GM21576 (cell line): ENCODE data around the gene ZNF865.
A peak's percentile ranks its signal among the peaks of the same experiment; 100 is the strongest.

ENCODE experiments used
- ATAC-seq: cut with Tn5 transposase; IDR thresholded peaks from one replicate; pipeline ENCODE4 v1.9.1; 2021; ENCODE audit warnings: mild to moderate bottlenecking, moderate library complexity; ENCODE audit not compliant: unreplicated experiment

ZNF865 gene

GRCh38 chr19:55622242-55622969 is 17.0 kb downstream of the ZNF865 start:
- no peak for ATAC-seq

DNA sequence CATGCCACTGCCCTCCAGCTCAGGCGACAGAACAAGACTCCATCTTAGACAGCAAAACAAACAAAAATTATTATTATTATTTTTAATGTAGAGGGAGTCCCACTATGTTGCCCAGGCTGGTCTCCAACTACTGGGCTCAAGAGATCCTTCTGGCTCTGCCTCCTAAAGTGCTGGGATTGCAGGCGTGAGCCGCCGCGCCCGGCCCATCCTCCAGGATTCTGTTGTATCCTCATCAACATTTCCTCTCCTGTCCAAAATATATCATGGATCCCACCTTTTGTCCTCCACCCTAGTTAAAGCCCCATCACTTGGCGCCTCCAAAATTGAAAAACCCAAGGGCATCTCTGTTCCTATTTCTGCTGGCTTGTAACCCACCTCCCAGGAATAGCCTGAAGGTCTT is 17.7 kb downstream of the ZNF865 start:
- ATAC-seq: no peak

DNA sequence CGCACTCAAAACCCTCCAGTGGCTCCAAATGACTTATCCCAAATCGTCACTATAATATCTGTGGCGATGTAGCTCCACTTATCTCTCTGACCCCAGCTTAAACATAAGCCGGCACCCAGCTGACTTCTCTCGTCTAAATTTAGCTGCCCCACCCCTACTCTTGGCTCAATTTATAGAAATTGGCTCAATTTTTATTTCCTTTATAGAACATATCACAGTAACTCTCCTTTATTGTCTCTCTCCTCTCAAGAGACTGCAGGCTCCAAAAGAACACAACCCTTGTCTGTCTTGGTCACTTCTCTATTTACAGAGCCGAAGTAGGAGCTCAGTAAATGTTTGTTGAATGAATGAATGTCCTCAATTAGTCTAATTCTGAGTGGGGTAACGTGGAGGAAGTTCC is 18.1 kb downstream of the ZNF865 start:
- no peak for ATAC-seq

DNA sequence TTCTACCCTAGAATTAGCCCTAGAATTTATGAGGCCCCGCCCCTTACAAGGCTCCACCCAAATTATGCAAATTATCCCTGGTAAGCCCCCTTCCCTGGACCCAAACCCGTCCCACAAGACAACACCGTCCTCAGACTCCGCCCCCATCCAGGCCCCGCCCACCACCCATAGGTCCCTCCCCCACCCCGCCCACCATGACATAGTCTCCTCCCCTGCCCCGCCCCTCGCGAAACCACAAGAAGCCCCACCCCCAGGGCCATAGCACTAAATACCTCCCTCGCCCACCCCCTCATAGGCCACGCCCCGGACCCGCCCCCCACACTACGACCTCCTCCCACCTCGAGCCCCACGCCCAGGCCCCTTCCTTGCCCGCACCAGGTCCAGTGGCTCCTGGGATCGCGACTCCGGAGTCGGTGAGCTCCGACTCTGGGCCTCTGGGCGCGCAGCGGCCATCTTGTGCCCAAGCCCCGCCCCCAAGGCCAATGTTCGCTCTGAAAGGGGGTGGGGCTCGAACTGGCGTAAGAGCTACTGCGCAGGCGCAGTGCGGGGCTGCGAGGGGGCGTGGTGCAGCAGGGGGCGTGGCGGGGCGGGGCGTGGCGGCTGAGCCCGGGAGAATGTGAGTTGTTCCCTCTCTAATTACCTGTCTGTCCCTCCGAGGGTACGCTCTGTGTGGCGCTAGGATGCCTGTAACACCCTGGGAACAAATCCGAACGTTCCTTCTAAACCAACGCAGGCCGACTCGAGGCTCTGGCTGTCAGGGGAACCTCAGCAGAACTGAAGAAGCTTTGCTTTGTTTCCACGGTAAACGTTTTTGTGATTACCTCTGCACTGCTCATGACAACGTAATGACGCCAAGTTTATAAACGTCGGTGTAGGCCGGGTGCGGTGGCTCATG is 18.9 kb downstream of the ZNF865 start, which contains the start of gene ZNF784:
TSS of gene ZNF784 (minus strand) at position 458 of the 895 bp plus-strand sequence. CDS start at position 453, 5 bp downstream.
- peak; percentile 68 for ATAC-seq

- no peak for ATAC-seq
Observed at GRCh38 chr19:55625004-55625326, 19.5 kb downstream of the ZNF865 start.

DNA sequence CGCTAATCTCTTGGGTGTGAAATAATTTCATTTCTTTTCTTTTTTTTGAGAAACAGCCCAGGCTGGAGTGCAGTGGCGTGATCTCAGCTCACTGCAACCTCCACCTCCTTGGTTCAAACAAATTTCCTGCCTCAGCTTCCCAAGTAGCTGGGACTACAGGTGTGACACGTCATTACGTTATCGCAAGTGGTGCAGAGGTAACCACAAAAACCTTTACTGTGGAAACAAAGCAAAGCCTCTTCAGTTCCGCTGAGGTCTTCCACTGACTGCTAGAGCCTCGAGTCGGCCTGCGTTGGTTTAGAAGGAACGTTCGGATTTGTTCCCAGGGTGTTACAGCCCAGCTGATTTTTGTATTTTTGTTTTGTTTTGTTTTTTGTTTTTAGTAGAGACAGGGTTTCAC is 20.9 kb downstream of the ZNF865 start:
- ATAC-seq: no peak

- no peak for ATAC-seq
Observed at GRCh38 chr19:55632463-55632834, 27.0 kb downstream of the ZNF865 start.

GRCh38 chr19:55633861-55634260 is 28.4 kb downstream of the ZNF865 start:
- ATAC-seq: no peak

- no peak for ATAC-seq
Observed at GRCh38 chr19:55635334-55635717, 29.9 kb downstream of the ZNF865 start.

DNA sequence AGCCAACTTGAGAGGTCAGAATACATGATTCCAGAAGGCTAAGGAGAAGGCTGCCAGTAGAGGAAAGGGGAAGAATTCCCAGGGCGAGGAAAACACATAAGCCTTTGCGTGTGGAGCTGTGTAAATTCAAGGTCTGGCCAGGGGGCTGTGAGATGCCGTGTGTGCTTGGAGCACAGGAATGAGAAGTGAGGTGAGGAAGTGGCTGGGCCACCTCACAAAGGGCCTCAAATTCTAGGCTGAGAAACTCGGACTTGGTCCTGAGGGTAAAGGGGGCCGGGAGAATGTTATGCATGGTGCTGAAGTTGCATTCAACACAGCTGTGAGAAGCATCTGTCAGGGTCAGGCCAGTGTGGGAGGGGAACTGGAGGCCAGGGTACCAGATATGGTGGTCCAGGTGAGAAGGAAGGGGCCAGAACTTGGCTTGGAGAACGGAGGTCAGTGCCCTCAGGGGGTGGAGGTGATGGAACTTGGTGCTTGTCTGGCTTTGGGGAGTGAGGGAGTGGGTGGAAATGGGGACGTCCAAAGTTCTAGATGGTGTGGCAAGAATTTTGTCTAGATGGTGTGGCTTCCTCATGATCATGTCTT is 30.5 kb downstream of the ZNF865 start:
- ATAC-seq: no peak

GRCh38 chr19:55636723-55637122 is 31.3 kb downstream of the ZNF865 start:
- no peak for ATAC-seq

- no peak for ATAC-seq
Observed at GRCh38 chr19:55637534-55637933, 32.1 kb downstream of the ZNF865 start.

- no peak for ATAC-seq
Observed at GRCh38 chr19:55638864-55639359, 33.5 kb downstream of the ZNF865 start.

DNA sequence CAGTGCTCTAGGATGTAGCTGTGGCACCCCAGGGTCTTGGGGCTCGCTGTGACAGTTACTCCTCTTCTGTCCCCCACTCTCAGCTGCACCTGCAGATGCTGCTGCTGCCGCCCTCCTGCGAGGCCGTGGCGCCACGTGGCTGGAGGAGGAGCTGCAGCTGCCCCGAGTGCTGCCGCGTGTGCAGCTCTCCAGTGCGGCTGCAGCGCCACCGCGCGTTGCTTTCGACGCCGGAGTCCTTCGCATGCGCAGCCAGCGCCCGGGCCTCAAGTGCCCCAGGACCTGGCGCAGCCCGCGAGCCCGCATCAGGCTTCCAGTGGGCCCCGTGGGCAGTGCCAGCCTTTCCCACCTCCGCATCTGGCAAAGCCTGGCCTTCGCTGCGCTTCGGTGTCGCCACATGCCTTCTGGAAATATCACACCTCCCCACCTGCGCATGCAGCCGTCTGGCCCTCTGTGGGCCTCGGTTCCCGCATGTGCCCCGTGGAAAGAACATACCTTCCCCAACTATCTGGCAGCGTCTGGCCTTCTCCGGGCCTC is 34.7 kb downstream of the ZNF865 start:
- no peak for ATAC-seq

DNA sequence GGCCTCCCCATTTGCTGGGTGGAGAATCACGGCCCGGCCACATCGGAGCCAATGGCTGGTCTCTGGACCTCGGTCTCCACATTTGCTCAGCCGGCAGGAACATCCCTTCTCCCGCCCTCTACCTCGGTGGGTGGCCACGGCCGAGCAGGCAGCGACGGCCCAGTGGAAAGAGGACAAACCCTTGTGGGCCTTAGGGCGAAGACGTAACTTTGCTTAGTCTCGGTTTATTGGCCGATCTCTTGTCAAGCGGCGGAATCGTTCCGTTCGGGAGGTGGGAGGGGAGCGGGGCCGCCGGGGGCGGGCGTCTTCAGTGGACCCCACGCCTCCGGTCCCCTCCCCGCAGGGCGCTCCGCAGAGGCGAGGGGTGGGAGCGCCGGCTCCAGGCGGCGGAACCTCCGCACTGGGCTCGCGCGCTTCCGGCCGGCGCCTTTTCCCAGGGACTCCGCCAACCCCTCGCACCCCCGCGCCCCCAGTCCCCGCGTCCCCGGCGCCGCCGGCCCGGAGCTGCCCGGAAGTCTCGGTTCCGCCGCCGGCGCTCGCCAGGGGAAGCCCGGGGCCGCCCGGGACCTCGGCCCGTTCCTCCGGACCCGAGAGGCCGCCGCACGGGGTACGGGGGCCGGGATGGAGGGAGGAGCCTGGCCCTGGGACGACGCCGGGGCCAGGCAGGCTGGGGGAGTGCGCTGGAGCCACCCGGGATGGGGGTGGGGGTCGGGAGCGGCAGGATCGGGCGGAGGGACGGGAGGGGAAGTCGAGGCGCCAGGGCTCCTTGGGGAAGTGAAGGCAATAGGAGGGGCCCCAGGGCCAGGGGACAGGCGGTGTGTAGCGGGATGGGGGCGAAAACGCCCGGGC is 35.4 kb downstream of the ZNF865 start, which contains the start of gene ZNF580:
TSS of gene ZNF580 (plus strand) at position 426 of the 849 bp plus-strand sequence. CDS start 1,507 bp downstream, outside the sequence.
- ATAC-seq: no peak

DNA sequence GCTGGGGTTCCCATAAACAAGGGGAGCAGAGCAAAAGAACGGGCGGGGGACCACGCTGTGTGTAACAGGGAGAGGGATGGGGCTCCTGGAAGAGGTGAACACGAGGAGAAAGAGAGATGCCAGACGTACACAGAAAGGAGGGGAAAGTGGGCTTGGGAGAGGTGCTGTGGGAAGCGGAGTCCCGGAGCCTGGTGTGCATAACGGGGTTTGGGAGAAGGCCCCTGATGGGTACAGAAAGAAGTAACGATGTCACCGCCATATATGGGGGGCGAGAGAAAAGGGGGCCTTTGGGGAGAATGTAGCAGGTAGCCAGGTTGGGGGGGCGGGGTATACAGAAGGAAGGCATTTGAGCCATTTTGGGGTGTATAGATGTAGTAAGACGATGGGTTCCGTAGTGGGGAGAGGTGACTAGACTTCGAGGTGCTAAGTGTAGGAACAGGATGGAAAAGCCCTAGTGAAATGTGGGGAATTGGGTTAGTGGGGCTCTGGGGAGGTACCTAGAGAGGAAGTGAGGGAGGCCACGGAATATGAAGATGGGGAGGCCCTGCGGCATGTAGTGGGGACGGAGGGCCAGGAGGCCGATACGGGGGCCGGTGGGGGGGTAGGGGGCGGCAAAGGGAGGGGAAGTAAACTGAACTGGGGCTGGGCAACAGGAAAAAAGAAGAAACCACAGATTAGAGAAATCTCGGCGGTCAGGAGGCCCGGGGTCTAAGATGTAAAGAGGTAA is 36.1 kb downstream of the ZNF865 start:
- no peak for ATAC-seq

- ATAC-seq: no peak
Observed at GRCh38 chr19:55642153-55643002, 36.9 kb downstream of the ZNF865 start.

DNA sequence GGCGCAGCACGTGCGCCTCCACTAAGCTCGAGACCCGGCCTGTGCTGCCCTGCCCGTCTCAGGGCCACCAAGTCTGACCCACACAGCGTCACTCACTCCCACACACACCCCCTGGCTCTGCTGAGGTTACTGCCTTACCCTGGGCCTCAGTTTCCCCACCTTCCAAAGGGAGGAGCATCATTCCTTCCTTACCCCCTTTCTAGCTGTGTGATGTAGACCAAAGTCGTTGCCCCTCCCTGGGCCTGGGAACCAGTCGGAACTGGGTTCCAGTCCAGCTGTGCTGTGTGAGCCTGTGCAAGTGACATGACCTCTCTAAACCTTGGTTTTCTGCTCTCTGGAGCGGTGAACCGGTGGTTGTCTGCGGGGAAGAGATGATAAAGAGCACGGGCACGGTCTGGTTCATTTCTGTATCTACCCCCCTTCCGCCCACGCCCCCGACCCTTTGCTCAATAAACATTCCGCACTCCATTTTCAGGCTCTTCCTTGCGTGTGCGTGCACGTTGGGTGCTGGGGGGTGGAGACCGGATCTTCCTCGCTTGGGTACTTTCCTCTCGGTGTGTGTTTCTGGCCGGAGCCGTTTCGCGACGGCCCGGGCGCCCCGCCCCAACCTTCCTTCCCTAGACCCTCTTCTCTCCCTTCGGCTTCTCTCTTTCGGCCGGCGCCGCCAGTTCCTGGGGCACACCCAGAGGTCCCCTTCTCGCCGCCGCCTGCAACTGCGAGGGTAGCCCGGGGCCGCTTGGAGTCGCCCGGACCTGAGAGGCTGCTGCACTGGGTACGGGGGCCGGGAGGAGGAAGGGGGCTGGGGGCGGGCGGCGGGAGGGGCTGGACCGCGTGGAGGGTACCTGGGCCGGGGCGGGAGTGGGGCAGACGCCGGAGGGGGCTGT is 37.8 kb downstream of the ZNF865 start, which contains the start of gene ZNF581:
TSS of gene ZNF581 (plus strand) at position 647 of the 884 bp plus-strand sequence. CDS start 923 bp downstream, outside the sequence.
- ATAC-seq: no peak
